LNCaP clone FGC (cell line): ENCODE measurements around the gene EME2.
"Not testable (repeated sequence)": the region's sequence is repeated elsewhere in the genome, so short reads cannot be mapped to it uniquely, and the experiment has no call there.

ENCODE experiments used
- DNase-seq: peaks from one replicate; pipeline ENCODE4 v3.0.0-alpha.2; 2011; ENCODE audit warnings: low read depth
- H3K4me3 ChIP-seq: 2 replicates; pipeline ENCODE4 v1.5.1; 2011; ENCODE audit warnings: mild to moderate bottlenecking, low read depth, low read length, control low read depth
- TF ChIP-seq, protein P1 (sequence below): IDR thresholded peaks from 2 replicates; pipeline ENCODE4 v1.5.1; 2012; ENCODE audit warnings: mild to moderate bottlenecking; ENCODE audit not compliant: control insufficient read depth, insufficient read depth; ENCODE audit errors: extremely low read depth

EME2 gene

GRCh38 chr16:1793578-1794220 is 21.1 kb downstream of the EME2 start, which contains the start of gene IGFALS:
Gene IGFALS, minus strand, starts transcription at chr16:1793705. Its CDS starts 53 bp downstream, at chr16:1793652.
- DNase-seq: no peak
- TF ChIP-seq, protein P1, sequence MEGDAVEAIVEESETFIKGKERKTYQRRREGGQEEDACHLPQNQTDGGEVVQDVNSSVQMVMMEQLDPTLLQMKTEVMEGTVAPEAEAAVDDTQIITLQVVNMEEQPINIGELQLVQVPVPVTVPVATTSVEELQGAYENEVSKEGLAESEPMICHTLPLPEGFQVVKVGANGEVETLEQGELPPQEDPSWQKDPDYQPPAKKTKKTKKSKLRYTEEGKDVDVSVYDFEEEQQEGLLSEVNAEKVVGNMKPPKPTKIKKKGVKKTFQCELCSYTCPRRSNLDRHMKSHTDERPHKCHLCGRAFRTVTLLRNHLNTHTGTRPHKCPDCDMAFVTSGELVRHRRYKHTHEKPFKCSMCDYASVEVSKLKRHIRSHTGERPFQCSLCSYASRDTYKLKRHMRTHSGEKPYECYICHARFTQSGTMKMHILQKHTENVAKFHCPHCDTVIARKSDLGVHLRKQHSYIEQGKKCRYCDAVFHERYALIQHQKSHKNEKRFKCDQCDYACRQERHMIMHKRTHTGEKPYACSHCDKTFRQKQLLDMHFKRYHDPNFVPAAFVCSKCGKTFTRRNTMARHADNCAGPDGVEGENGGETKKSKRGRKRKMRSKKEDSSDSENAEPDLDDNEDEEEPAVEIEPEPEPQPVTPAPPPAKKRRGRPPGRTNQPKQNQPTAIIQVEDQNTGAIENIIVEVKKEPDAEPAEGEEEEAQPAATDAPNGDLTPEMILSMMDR: no peak
- no peak within 1 kb of the TSS for H3K4me3 ChIP-seq

DNA sequence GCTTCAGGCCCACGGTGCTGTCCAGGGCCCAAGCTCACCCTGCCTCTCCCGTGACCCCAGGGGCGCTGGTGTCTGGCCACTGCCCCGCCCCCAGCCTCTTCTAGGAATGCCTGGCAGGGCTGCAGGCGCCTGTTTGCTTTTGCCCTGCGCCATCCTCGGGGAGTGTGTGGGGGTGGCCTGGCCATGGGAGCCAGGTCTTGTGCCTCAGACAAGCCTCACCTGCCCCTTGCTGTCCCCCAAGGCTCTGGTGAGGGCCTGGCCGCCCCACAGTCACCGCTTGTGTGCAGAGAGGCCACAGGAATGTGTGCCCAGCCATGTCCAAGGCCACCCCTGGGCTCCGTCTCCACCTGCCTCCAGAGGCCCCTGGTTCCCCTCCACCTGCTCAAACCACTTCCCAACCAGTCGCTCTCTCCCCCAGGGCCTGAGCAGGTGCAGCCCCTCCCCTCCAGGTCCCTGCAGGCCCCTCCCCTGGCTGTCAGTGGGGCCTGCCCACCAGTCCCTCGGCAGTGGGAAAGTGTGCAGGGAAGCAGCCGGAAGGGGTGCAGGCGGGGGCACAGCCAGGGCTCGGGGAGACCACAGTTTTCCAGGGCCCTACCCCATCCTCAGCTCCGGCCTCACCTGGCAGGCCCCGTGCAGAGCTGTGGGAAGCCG is 21.7 kb downstream of the EME2 start:
- TF ChIP-seq, protein P1: no peak
- DNase-seq: no peak
- no peak overlapping the region for H3K4me3 ChIP-seq

DNA sequence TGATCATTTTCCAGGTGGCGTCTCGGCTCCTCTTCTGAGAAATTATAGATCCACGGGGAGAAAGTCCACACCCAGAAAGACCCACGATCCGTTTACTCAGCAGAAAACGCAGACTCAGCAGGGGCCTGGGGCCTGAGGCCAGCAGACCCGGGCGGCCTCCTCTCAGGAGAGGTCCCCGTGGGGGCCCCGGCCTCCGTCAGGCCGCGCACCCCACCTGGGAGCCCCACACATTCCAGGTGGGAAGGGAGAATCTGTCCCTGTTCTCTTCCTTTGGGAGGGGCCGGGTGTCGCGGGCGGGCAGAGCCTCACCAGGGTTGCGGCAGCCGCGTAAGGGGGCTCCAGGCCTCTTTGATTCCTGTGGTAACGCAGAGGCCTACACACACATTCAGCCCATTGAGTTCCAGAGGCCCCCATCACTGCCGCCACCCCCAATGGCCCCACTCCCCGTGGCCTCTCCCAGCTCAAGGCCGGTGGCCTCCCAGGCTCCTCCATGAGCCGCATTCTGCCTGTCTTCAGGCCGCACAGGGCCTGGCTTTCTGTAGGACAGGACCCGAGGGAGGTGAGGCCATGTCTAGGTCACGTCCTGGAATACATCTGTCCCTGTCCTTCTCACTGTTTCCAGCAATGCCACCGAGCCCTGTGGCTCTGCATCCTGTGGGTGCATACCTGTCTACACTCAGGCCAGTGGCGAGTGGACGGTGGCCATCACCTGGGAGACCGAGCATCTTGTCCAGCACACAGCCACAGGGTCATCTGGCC is 22.5 kb downstream of the EME2 start:
- DNase-seq: no peak
- TF ChIP-seq, protein P1: no peak

DNA sequence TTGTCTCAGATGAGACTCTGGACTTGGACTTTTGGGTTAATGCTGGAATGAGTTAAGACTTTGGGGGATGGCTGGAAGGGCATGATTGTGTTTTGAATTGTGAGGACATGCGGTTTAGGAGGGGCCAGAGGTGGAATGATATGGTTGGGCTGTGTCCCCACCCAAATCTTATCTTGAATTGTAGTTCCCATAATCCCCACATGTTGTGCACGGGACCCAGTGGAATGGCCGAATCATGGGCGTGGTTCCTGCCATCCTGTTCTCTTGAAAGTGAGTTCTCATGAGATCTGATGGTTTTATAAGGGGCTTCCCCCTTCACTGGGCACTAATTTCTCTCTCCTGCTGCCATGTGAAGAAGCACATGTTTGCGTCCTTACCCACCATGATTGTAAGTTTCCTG is 26.7 kb downstream of the EME2 start:
- not testable (repeated sequence) for DNase-seq, H3K4me3 ChIP-seq

More for the DNA sequence above, 22.5 kb downstream of the EME2 start:
- H3K4me3 ChIP-seq: no peak overlapping the region

GRCh38 chr16:1800701-1801100 is 28.1 kb downstream of the EME2 start:
- TF ChIP-seq, protein P1: no peak
- H3K4me3 ChIP-seq: no peak overlapping the region
- DNase-seq: no peak

- TF ChIP-seq, protein P1: no peak
- no peak overlapping the region for H3K4me3 ChIP-seq
- DNase-seq: no peak
These were observed 35.0 kb downstream of the EME2 start for GRCh38 chr16:1807626-1808025.

- TF ChIP-seq, protein P1: no peak
- no peak overlapping the region for H3K4me3 ChIP-seq
- DNase-seq: no peak
These were observed 36.1 kb downstream of the EME2 start for GRCh38 chr16:1808691-1809090.
